Brain microvascular endothelial cell (primary cell): ENCODE data around the gene JAK2.

ENCODE experiments used
- DNase-seq: peaks from one replicate; pipeline ENCODE4 v3.0.0-alpha.2; 2020
- H3K27ac ChIP-seq: fragments of 250-450 bp; sonication (Bioruptor Pico); 2 replicates; pipeline ENCODE4 v1.5.1; 2020; ENCODE audit warnings: mild to moderate bottlenecking, moderate library complexity
- H3K27me3 ChIP-seq: fragments of 250-450 bp; sonication (Bioruptor Pico); replicated peaks from 2 replicates; pipeline ENCODE4 v1.5.1; 2020; ENCODE audit warnings: mild to moderate bottlenecking
- H3K36me3 ChIP-seq: fragments of 250-450 bp; sonication (Bioruptor Pico); replicated peaks from 2 replicates; pipeline ENCODE4 v1.5.1; 2020; ENCODE audit warnings: mild to moderate bottlenecking
- H3K4me3 ChIP-seq: 2 replicates; pipeline ENCODE4 v1.5.1; 2011; ENCODE audit warnings: low read depth, mild to moderate bottlenecking, control low read depth, low read length, moderate library complexity
- CTCF ChIP-seq: IDR thresholded peaks from 2 replicates; pipeline ENCODE4 v1.5.1; 2011; ENCODE audit warnings: low read depth, mild to moderate bottlenecking, moderate library complexity, low read length, control low read depth, inconsistent platforms; ENCODE audit errors: missing control alignments
- in situ Hi-C: cut with HindIII; loops from 2 replicates; pipeline ENCODE4 v1.10.0; 2017; ENCODE audit warnings: low sequenced_read_pairs, low pct_ligation_motif_present

Gene JAK2

GRCh38 chr9:4970970-4971641 is 14.0 kb upstream of the JAK2 start:
- no peaks in the 10 kb centered on the region for H3K36me3 ChIP-seq
- no peak overlapping the region for H3K27ac ChIP-seq
- TF ChIP-seq CTCF, result no peak
- in situ Hi-C loops, result no loop called here
- DNase-seq, result no peak
- no peaks in the 10 kb centered on the region for H3K27me3 ChIP-seq
- no peak overlapping the region for H3K4me3 ChIP-seq

- no peak for DNase-seq
- H3K27me3 ChIP-seq, result no peaks in the 10 kb centered on the region
- no peak overlapping the region for H3K4me3 ChIP-seq
- in situ Hi-C loops, result no loop called here
- no peak overlapping the region for H3K27ac ChIP-seq
- TF ChIP-seq CTCF, result no peak
- H3K36me3 ChIP-seq, result no peaks in the 10 kb centered on the region
Measured at GRCh38 chr9:4973246-4973645, 11.8 kb upstream of the JAK2 start.

- Histone ChIP-seq H3K36me3 (no peaks in the 10 kb centered on the region), H3K27ac (no peak overlapping the region), H3K4me3 (no peak overlapping the region), H3K27me3 (no peaks in the 10 kb centered on the region)
- no peak for DNase-seq
- in situ Hi-C loops, result no loop called here
- TF ChIP-seq CTCF, result no peak
Measured at GRCh38 chr9:4973902-4974301, 11.2 kb upstream of the JAK2 start.

GRCh38 chr9:4979239-4979638 is 5.8 kb upstream of the JAK2 start:
- Histone ChIP-seq H3K27me3 (no peaks in the 10 kb centered on the region), H3K4me3 (no peak overlapping the region), H3K36me3 (no peaks in the 10 kb centered on the region), H3K27ac (no peak overlapping the region)
- in situ Hi-C loops, result no loop called here
- no peak for DNase-seq
- TF ChIP-seq CTCF, result no peak

GRCh38 chr9:4980086-4980727 is 4.9 kb upstream of the JAK2 start:
- H3K27me3 ChIP-seq, result no peaks in the 10 kb centered on the region
- in situ Hi-C loops, result no loop called here
- no peak for TF ChIP-seq CTCF
- H3K27ac ChIP-seq, result no peak overlapping the region
- H3K36me3 ChIP-seq, result no peaks in the 10 kb centered on the region
- H3K4me3 ChIP-seq, result no peak overlapping the region
- no peak for DNase-seq
